ENCODE results near the gene ELP4. TPM values are rescaled to one million over a fixed set of nuclear protein-coding genes. Genes with fewer than 3 reads are reported as not detected.

ELP4 gene
- total RNA-seq, 1 experiment from 2014 or later: 19.4 TPM

- H2AFZ ChIP-seq (ENCODE audit: low read length): no peak overlapping the region
- no peak overlapping the region for H3K4me3 ChIP-seq (ENCODE audit: low read length)
- no TSS peak for BruUV-seq (replicated peaks)
- ATAC-seq (no peak), DNase-seq (no peak)
- intact Hi-C loops (cut with micrococcal nuclease): no loop called here
- H3K4me2 ChIP-seq (ENCODE audit: low read length): no peak overlapping the region
- H3K9ac ChIP-seq (ENCODE audit: low read length): no peak overlapping the region
- no peak for TF ChIP-seq CTCF (conservative IDR thresholded peaks at IDR 0.05; ENCODE audit: low read depth, low read length)
- no peak for TF ChIP-seq EZH2 (IDR thresholded peaks at IDR 0.05; ENCODE audit: low read length, unreplicated experiment)
- TF ChIP-seq EZH2phosphoT487 (IDR thresholded peaks at IDR 0.05; ENCODE audit: borderline replicate concordance, low read length): no peak
- H3K79me2 ChIP-seq (ENCODE audit: low read length): peaks cover 7% of the 10 kb centered on the region; the same call in 1 of the 2 replicates
- H3F3A ChIP-seq (ENCODE audit: low read length, unreplicated experiment): no peaks in the 10 kb centered on the region
- no peaks in the 10 kb centered on the region for H3K27me3 ChIP-seq (ENCODE audit: low read length)
- H3K4me1 ChIP-seq (ENCODE audit: insufficient read depth, low read length): no peaks in the 10 kb centered on the region
- H3K27ac ChIP-seq (ENCODE audit: low read length): no peak overlapping the region
- POLR2A ChIA-PET (ENCODE audit: unreplicated experiment): no interaction called here
- H3K9me2 ChIP-seq (replicated peaks; ENCODE audit: low read length): no peaks in the 10 kb centered on the region
- H3K36me3 ChIP-seq (ENCODE audit: low read depth, low read length): no peaks in the 10 kb centered on the region
- no peaks in the 10 kb centered on the region for H3K9me3 ChIP-seq (ENCODE audit: low read length)
- CTCF ChIA-PET: no interaction called here
- H4K20me1 ChIP-seq (ENCODE audit: low read length): no peaks in the 10 kb centered on the region
Observed at GRCh38 chr11:31479066-31479465, 30.5 kb upstream of the ELP4 start.

GRCh38 chr11:31480930-31481329 lies 28.6 kb upstream of the ELP4 start:
- ChIA-PET CTCF (interaction anchor here (0.6 kb wide), 1 partner anchor 159 kb away, joined by 3 read pairs; no protein-coding TSS in a partner anchor), POLR2A (ENCODE audit: unreplicated experiment) (no interaction called here)
- Histone ChIP-seq H3F3A (ENCODE audit: low read length, unreplicated experiment) (no peaks in the 10 kb centered on the region), H2AFZ (ENCODE audit: low read length) (no peak overlapping the region), H3K36me3 (ENCODE audit: low read depth, low read length) (no peaks in the 10 kb centered on the region), H3K9ac (ENCODE audit: low read length) (no peak overlapping the region), H3K9me2 (replicated peaks; ENCODE audit: low read length) (no peaks in the 10 kb centered on the region), H3K4me1 (ENCODE audit: insufficient read depth, low read length) (no peaks in the 10 kb centered on the region), H3K4me2 (ENCODE audit: low read length) (no peak overlapping the region), H3K79me2 (ENCODE audit: low read length) (peaks cover 7% of the 10 kb centered on the region; the same call in 1 of the 2 replicates), H3K4me3 (ENCODE audit: low read length) (no peak overlapping the region), H3K27me3 (ENCODE audit: low read length) (no peaks in the 10 kb centered on the region), H3K27ac (ENCODE audit: low read length) (no peak overlapping the region), H4K20me1 (ENCODE audit: low read length) (no peaks in the 10 kb centered on the region), H3K9me3 (ENCODE audit: low read length) (no peaks in the 10 kb centered on the region)
- ATAC-seq (no peak), DNase-seq (no peak)
- intact Hi-C loops (cut with micrococcal nuclease): loop anchor here (5.0 to 10.0 kb wide), 2 partner anchors 244 to 694 kb away; no protein-coding TSS in a partner anchor
- TF ChIP-seq EZH2 (IDR thresholded peaks at IDR 0.05; ENCODE audit: low read length, unreplicated experiment) (no peak), EZH2phosphoT487 (IDR thresholded peaks at IDR 0.05; ENCODE audit: borderline replicate concordance, low read length) (no peak), CTCF (conservative IDR thresholded peaks at IDR 0.05; ENCODE audit: low read depth, low read length) (no peak)
- BruUV-seq (replicated peaks): no TSS peak

- ChIA-PET CTCF (no interaction called here), POLR2A (ENCODE audit: unreplicated experiment) (no interaction called here)
- no peak overlapping the region for H2AFZ ChIP-seq (ENCODE audit: low read length)
- H3K27ac ChIP-seq (ENCODE audit: low read length): no peak overlapping the region
- intact Hi-C loops (cut with micrococcal nuclease): loop anchor here (5.0 to 10.0 kb wide), 2 partner anchors 247 to 690 kb away; no protein-coding TSS in a partner anchor
- H4K20me1 ChIP-seq (ENCODE audit: low read length): 0 out of 2 replicates have a peak, but pooled peaks cover 4% of the 10 kb centered on the region
- H3K4me2 ChIP-seq (ENCODE audit: low read length): no peak overlapping the region
- no peak overlapping the region for H3K9ac ChIP-seq (ENCODE audit: low read length)
- no peaks in the 10 kb centered on the region for H3K36me3 ChIP-seq (ENCODE audit: low read depth, low read length)
- peaks cover 3% of the 10 kb centered on the region; the same call in 1 of the 2 replicates for H3K79me2 ChIP-seq (ENCODE audit: low read length)
- BruUV-seq (replicated peaks): no TSS peak
- H3F3A ChIP-seq (ENCODE audit: low read length, unreplicated experiment): no peaks in the 10 kb centered on the region
- H3K9me2 ChIP-seq (replicated peaks; ENCODE audit: low read length): no peaks in the 10 kb centered on the region
- DNase-seq: no peak
- ATAC-seq: no peak
- no peaks in the 10 kb centered on the region for H3K27me3 ChIP-seq (ENCODE audit: low read length)
- H3K4me1 ChIP-seq (ENCODE audit: insufficient read depth, low read length): no peaks in the 10 kb centered on the region
- no peaks in the 10 kb centered on the region for H3K9me3 ChIP-seq (ENCODE audit: low read length)
- no peak for TF ChIP-seq CTCF (conservative IDR thresholded peaks at IDR 0.05; ENCODE audit: low read depth, low read length)
- TF ChIP-seq EZH2 (IDR thresholded peaks at IDR 0.05; ENCODE audit: low read length, unreplicated experiment): no peak
- TF ChIP-seq EZH2phosphoT487 (IDR thresholded peaks at IDR 0.05; ENCODE audit: borderline replicate concordance, low read length): no peak
- H3K4me3 ChIP-seq (ENCODE audit: low read length): no peak overlapping the region
Observed at GRCh38 chr11:31484497-31484896, 25.1 kb upstream of the ELP4 start.

Measured in PC-3 (cell line).